Colonic mucosa (tissue), 4 donors: ENCODE results near the gene CYP27B1. TPM values are rescaled to one million over a fixed set of nuclear protein-coding genes. Genes with fewer than 3 reads are reported as not detected.

Experiments
- DNase-seq: peaks from one replicate; pipeline ENCODE4 v3.0.0-alpha.2; 2020
- H3K27ac ChIP-seq: fragments of 200-600 bp; one replicate; pipeline ENCODE4 v1.8.0; 2021
- H3K27me3 ChIP-seq: fragments of 200-600 bp; one replicate; pipeline ENCODE4 v1.8.0; 2021
- H3K36me3 ChIP-seq: fragments of 200-600 bp; one replicate; pipeline ENCODE4 v1.8.0; 2021
- H3K4me1 ChIP-seq: fragments of 200-600 bp; one replicate; pipeline ENCODE4 v1.8.0; 2021; ENCODE audit warnings: mild to moderate bottlenecking
- H3K4me3 ChIP-seq: fragments of 200-600 bp; one replicate; pipeline ENCODE4 v1.8.0; 2021
- H3K9ac ChIP-seq, 2 donors: one replicate each; pipeline ENCODE4 v1.7.0; 2013; ENCODE audit warnings: control low read depth in 2 of 2, low read depth in 2 of 2, low read length in 2 of 2
- H3K9me3 ChIP-seq: fragments of 200-600 bp; one replicate; pipeline ENCODE4 v1.8.0; 2021
- CTCF ChIP-seq: fragments of 200-600 bp; IDR thresholded peaks from one replicate; pipeline ENCODE4 v1.8.0; 2022; ENCODE audit warnings: antibody characterized with exemption, mild to moderate bottlenecking
- intact Hi-C: fragments of 100-400 bp; cut with DNase I; formaldehyde crosslinking; loops from one replicate; pipeline ENCODE4 v1.14.1; 2022
- total RNA-seq, 2 donors: library from RNA; stranded (reverse); fragmentation: NEBNext Ultra II Directional in 1 of 2; extraction: Animal tissue kit (Norgen Biotek cat#: 25700) in 1 of 2; gene quantifications; one replicate each; pipeline ENCODE4 v1.2.1, GENCODE V29; 2021
- donor health status: healthy.
- donor health status: DM: no; HTN: no; CAD: no.
- donor health status: DM: no; HTN: no; CAD: no.

Gene CYP27B1
- total RNA-seq, 2 donors from 2014 or later, result 0.80 to 1.6 TPM

- peak overlapping the region; percentile 57 to 62 for H3K9ac ChIP-seq
- DNase-seq, result peak; percentile 60
- H3K4me3 ChIP-seq, result peak overlapping the region; percentile 47
- H3K36me3 ChIP-seq, result no peaks in the 10 kb centered on the region
- H3K27ac ChIP-seq, result no peak overlapping the region
- TF ChIP-seq CTCF, result no peak
- peaks cover 8% of the 10 kb centered on the region for H3K4me1 ChIP-seq
- H3K27me3 ChIP-seq, result peaks cover 25% of the 10 kb centered on the region
- H3K9me3 ChIP-seq, result no peaks in the 10 kb centered on the region
- intact Hi-C loops, result no loop called here
Observed at GRCh38 chr12:57765003-57765697, 1.7 kb downstream of the CYP27B1 start.

GRCh38 chr12:57764662-57765002 lies 2.2 kb downstream of the CYP27B1 start:
- peak overlapping the region; percentile 47 for H3K4me3 ChIP-seq
- H3K9me3 ChIP-seq, result no peaks in the 10 kb centered on the region
- TF ChIP-seq CTCF, result no peak
- H3K27me3 ChIP-seq, result peaks cover 25% of the 10 kb centered on the region
- H3K27ac ChIP-seq, result no peak overlapping the region
- H3K4me1 ChIP-seq, result peaks cover 8% of the 10 kb centered on the region
- peak; percentile 50 for DNase-seq
- no peaks in the 10 kb centered on the region for H3K36me3 ChIP-seq
- intact Hi-C loops, result no loop called here
- peak overlapping the region; percentile 57 to 62 for H3K9ac ChIP-seq

- no peak for DNase-seq
- peaks cover 25% of the 10 kb centered on the region for H3K27me3 ChIP-seq
- H3K4me1 ChIP-seq, result peaks cover 8% of the 10 kb centered on the region
- intact Hi-C loops, result no loop called here
- no peaks in the 10 kb centered on the region for H3K9me3 ChIP-seq
- H3K9ac ChIP-seq, result no peak overlapping the region
- no peaks in the 10 kb centered on the region for H3K36me3 ChIP-seq
- H3K27ac ChIP-seq, result no peak overlapping the region
- H3K4me3 ChIP-seq, result no peak overlapping the region
- TF ChIP-seq CTCF, result no peak
Observed at GRCh38 chr12:57763881-57764661, 2.8 kb downstream of the CYP27B1 start.

DNA sequence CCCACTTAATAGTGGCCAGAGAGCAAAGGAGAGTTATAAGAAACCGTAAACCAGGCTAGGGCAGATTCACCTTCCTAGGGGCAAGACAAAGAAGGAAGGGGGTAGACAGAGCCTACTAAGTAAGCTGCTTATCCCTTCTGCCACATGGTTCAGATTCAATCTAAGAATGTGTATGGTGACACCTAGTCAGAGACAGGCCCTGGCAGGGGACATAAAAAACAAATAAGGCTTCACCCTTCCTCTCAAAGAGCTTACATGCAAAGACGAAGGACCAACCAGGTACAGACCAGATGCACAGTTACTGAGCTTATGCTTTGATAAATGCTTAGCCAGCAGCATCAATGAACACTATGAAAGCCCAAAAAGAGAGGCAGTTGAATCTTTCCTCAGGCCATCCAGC lies 4.4 kb downstream of the CYP27B1 start:
- H3K27me3 ChIP-seq, result peaks cover 25% of the 10 kb centered on the region
- no peaks in the 10 kb centered on the region for H3K9me3 ChIP-seq
- DNase-seq, result no peak
- no peak for TF ChIP-seq CTCF
- no peak overlapping the region for H3K9ac ChIP-seq
- no peak overlapping the region for H3K4me3 ChIP-seq
- H3K36me3 ChIP-seq, result no peaks in the 10 kb centered on the region
- no peak overlapping the region for H3K27ac ChIP-seq
- H3K4me1 ChIP-seq, result peaks cover 8% of the 10 kb centered on the region
- intact Hi-C loops, result no loop called here

DNA sequence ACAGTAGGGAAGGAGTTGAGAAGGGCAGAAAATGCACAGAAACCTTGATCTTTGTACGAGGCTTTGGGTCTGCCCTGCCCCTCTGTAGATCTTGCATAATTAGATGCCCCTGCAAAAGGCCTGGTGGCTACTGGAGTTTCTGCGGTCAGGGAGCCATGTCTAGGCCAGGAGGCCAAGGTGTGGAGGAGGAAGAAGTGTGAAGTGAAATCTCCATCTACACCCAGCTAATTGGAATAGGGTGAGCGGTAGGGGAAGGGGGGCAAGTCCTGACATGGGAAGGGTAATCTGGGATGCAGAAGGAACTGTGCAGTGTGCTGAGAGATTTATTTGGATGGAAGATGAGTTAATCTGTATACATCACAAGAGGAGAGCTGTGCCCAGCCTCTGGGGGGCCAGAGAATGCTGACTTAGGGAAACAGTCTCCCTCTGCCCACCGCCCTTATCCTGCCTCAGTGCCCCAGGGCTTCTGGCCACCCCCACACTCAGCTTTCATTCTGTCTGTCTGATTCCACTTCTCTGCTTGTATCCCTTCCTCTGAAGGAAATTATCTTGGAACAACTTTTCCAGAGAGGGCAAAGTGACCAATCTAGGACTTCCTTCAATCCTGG lies 5.4 kb downstream of the CYP27B1 start:
- Histone ChIP-seq H3K4me3 (no peak overlapping the region), H3K4me1 (peaks cover 8% of the 10 kb centered on the region), H3K27ac (no peak overlapping the region), H3K9me3 (no peaks in the 10 kb centered on the region), H3K27me3 (peaks cover 19% of the 10 kb centered on the region), H3K9ac (no peak overlapping the region), H3K36me3 (no peaks in the 10 kb centered on the region)
- DNase-seq, result no peak
- intact Hi-C loops, result no loop called here
- TF ChIP-seq CTCF, result no peak
